NCI-H2029 treated with DMSO at 0.1 percent for 48 hours (cell line): ENCODE measurements around the gene SHROOM4.

Source experiments
- DNase-seq: peaks from one replicate; lab custom pipeline; 2025; lab: John Stamatoyannopoulos, UW

SHROOM4 gene

GRCh38 chrX:50813843-50814661 is at the start of gene SHROOM4:
Gene SHROOM4, minus strand, starts transcription at chrX:50814194. Its CDS starts 176 bp downstream, at chrX:50814018.
- no peak for DNase-seq

GRCh38 chrX:50863471-50863870 is 49.5 kb upstream of the SHROOM4 start:
- no peak for DNase-seq

GRCh38 chrX:50860518-50860917 is 46.5 kb upstream of the SHROOM4 start:
- no peak for DNase-seq

- no peak for DNase-seq
Observed at GRCh38 chrX:50858548-50858947, 44.6 kb upstream of the SHROOM4 start.

- no peak for DNase-seq
Observed at GRCh38 chrX:50853399-50853798, 39.4 kb upstream of the SHROOM4 start.

- DNase-seq: no peak
Observed at GRCh38 chrX:50852524-50852923, 38.5 kb upstream of the SHROOM4 start.

GRCh38 chrX:50842221-50842620 is 28.2 kb upstream of the SHROOM4 start:
- DNase-seq: no peak

GRCh38 chrX:50839730-50840129 is 25.7 kb upstream of the SHROOM4 start:
- no peak for DNase-seq

GRCh38 chrX:50838820-50839600 is 25.0 kb upstream of the SHROOM4 start:
- DNase-seq: no peak

GRCh38 chrX:50827996-50828395 is 14.0 kb upstream of the SHROOM4 start:
- no peak for DNase-seq

GRCh38 chrX:50825825-50826224 is 11.8 kb upstream of the SHROOM4 start:
- no peak for DNase-seq

- DNase-seq: no peak
Observed at GRCh38 chrX:50818986-50819385, 5.0 kb upstream of the SHROOM4 start.

- no peak for DNase-seq
Observed at GRCh38 chrX:50815120-50815519, 1.1 kb upstream of the SHROOM4 start.

GRCh38 chrX:50814701-50815100 is 707 bp upstream of the SHROOM4 start:
- DNase-seq: no peak

GRCh38 chrX:50812995-50813842 is 775 bp downstream of the SHROOM4 start:
- DNase-seq: no peak

GRCh38 chrX:50805276-50805675 is 8.7 kb downstream of the SHROOM4 start:
- no peak for DNase-seq

GRCh38 chrX:50801135-50801534 is 12.9 kb downstream of the SHROOM4 start:
- DNase-seq: no peak

GRCh38 chrX:50799531-50799961 is 14.4 kb downstream of the SHROOM4 start:
- DNase-seq: no peak

GRCh38 chrX:50798783-50799182 is 15.2 kb downstream of the SHROOM4 start:
- no peak for DNase-seq

- DNase-seq: no peak
Observed at GRCh38 chrX:50787099-50787498, 26.9 kb downstream of the SHROOM4 start.

GRCh38 chrX:50780144-50780543 is 33.9 kb downstream of the SHROOM4 start:
- no peak for DNase-seq

- no peak for DNase-seq
Observed at GRCh38 chrX:50779694-50780093, 34.3 kb downstream of the SHROOM4 start.
